ENCODE data around the gene CDHR4. TPM values are rescaled to one million over a fixed set of nuclear protein-coding genes. Genes with fewer than 3 reads are reported as not detected.

CDHR4 gene
- total and polyA plus RNA-seq, 9 donors = 0.16 to 37.7 (median 2.6) TPM; not detected in 3

DNA sequence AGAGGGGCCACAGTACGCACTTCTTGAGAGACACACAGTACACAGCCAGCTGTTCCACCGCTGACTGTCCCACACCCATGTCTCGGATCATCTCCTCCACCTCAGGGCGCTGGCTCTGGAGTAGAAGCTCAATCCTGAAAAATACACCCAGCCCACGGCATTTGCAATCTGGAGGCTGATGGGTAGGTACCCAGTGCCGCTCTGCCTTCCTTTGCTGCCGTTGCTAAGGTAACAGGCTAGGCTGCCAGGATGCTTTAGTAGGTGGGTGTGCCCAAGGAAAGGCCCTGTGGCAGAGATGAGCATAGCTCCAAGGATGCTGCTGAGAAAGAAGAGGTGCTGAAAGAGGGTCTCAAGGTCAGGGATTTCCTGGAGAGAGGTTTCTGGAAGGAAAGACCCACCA is 42.1 kb upstream of the CDHR4 start:
- Histone ChIP-seq H3K4me3 (no peak overlapping the region), H3K36me3 (no peaks in the 10 kb centered on the region), H3K9me3 (no peaks in the 10 kb centered on the region), H3K27ac (no peak overlapping the region), H3K4me1 (ENCODE audit: insufficient read depth) (peaks cover 4% of the 10 kb centered on the region), H3K27me3 (no peaks in the 10 kb centered on the region)
- DNase-seq = no peak
- WGBS, 3 donors = 92 to 96% (median 96%) methylated on average over 7 of the region's 7 CpGs
- TF ChIP-seq EP300 (IDR thresholded peaks at IDR 0.05) (no peak), POLR2A (IDR thresholded peaks at IDR 0.05) (no peak)
- TF ChIP-seq, protein P1, sequence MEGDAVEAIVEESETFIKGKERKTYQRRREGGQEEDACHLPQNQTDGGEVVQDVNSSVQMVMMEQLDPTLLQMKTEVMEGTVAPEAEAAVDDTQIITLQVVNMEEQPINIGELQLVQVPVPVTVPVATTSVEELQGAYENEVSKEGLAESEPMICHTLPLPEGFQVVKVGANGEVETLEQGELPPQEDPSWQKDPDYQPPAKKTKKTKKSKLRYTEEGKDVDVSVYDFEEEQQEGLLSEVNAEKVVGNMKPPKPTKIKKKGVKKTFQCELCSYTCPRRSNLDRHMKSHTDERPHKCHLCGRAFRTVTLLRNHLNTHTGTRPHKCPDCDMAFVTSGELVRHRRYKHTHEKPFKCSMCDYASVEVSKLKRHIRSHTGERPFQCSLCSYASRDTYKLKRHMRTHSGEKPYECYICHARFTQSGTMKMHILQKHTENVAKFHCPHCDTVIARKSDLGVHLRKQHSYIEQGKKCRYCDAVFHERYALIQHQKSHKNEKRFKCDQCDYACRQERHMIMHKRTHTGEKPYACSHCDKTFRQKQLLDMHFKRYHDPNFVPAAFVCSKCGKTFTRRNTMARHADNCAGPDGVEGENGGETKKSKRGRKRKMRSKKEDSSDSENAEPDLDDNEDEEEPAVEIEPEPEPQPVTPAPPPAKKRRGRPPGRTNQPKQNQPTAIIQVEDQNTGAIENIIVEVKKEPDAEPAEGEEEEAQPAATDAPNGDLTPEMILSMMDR (IDR thresholded peaks at IDR 0.05) = no peak
- intact Hi-C loops (cut with DNase I) = loop anchor here (2.0 to 10.0 kb wide), 3 partner anchors 39 to 305 kb away; partner anchors contain the start of genes INKA1 (in 2 of the 4) and AMIGO3 (in 1 of the 4)

DNA sequence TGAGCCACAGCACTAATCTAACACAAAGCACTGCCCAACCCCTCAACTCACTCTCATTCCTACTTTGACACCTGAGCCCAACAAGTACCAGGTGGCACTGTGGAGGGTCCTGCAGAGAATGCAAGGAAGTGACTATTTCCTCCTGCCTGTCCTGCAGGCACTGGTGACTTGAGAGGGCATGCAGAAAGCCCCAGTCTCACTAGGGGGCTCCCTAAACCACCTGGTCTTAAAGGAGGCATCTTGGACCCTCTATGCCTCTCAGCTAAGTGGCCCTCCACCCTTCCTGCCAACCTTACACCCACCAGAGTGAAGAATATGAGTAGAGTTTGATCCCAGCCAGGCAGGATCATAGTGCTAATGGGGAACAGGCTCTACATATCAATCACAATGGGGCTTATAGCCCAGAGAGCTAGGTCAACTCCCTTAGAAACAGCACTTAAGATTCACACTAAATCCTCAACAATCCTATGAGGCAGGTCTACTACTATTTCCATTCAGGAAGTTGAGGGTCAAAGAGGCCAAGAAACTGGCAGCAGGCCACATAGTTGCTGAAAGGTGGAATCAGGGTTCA is 41.5 kb upstream of the CDHR4 start:
- peaks cover 4% of the 10 kb centered on the region for H3K4me1 ChIP-seq (ENCODE audit: insufficient read depth)
- no peaks in the 10 kb centered on the region for H3K9me3 ChIP-seq
- no peak for DNase-seq
- no peak overlapping the region for H3K4me3 ChIP-seq
- intact Hi-C loops (cut with DNase I) = loop anchor here (2.0 to 10.0 kb wide), 3 partner anchors 38 to 304 kb away; partner anchors contain the start of genes INKA1 (in 2 of the 4) and AMIGO3 (in 1 of the 4)
- no peaks in the 10 kb centered on the region for H3K27me3 ChIP-seq
- no peaks in the 10 kb centered on the region for H3K36me3 ChIP-seq
- H3K27ac ChIP-seq = no peak overlapping the region
- no peak for TF ChIP-seq POLR2A (IDR thresholded peaks at IDR 0.05)
- no peak for TF ChIP-seq EP300 (IDR thresholded peaks at IDR 0.05)
- TF ChIP-seq, protein P1 (IDR thresholded peaks at IDR 0.05) = no peak

DNA sequence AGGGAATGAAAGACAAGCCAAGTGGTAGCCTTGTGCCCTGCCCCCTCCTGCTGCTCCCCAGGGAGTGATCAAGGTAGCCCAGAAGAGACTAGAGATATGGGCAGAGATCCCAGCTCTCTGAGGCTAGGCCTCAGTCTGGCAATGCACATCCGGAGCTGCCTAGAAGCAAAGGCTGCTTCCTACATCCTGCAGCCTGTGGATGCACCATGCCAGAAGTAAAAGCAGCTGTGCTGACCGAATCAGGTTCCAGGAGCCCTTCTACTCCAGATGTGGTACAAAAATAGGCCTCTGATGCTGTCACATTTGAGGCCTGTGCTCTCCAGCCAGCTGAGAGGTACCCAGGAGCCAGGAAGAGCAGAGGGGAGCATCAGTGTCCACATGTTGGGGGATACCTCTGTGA is 40.7 kb upstream of the CDHR4 start:
- Histone ChIP-seq H3K4me1 (ENCODE audit: insufficient read depth) (peaks cover 4% of the 10 kb centered on the region), H3K4me3 (no peak overlapping the region), H3K27ac (no peak overlapping the region), H3K9me3 (no peaks in the 10 kb centered on the region), H3K36me3 (no peaks in the 10 kb centered on the region), H3K27me3 (no peaks in the 10 kb centered on the region)
- TF ChIP-seq, protein P1 (IDR thresholded peaks at IDR 0.05) = no peak
- TF ChIP-seq EP300 (IDR thresholded peaks at IDR 0.05) = no peak
- no peak for TF ChIP-seq POLR2A (IDR thresholded peaks at IDR 0.05)
- no peak for DNase-seq
- intact Hi-C loops (cut with DNase I) = loop anchor here (2.0 to 10.0 kb wide), 3 partner anchors 38 to 303 kb away; partner anchors contain the start of genes INKA1 (in 2 of the 4) and AMIGO3 (in 1 of the 4)
- 62 to 71% (median 68%) methylated on average over 2 of the region's 2 CpGs for WGBS, 3 donors

DNA sequence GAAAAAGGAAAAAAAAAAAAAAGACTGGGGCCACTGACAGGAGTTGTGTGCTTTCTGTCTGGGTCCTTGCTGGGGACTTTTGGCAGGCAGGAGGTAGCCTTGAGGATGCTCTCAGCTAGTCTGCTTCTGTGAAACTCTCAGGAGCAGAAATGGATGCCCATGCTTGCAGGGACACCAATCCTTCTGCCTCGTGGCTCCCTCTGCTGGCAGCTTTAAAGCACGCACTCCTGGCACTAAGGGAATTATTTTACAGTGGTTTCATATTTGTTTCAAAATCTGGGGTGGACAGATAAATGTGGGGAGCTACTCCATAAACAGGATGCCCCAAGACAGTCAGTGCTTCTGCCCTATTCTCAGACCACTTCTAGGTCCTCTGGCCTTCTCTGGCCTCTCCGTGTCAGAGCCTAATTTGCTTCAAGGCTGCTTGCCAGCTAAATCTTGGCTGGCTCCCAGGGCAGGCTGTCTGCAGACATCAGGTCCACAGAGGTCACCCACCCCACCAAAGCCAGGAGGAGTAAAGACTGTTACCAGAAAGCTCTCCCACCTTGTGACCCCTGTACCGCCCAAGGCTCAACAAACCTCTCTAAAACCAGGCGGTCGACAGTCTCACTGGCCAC is 39.6 kb upstream of the CDHR4 start:
- TF ChIP-seq, protein P1 (IDR thresholded peaks at IDR 0.05) = peak; percentile 85 to 92 (median 91)
- no peak for TF ChIP-seq EP300 (IDR thresholded peaks at IDR 0.05)
- 12 to 19% (median 17%) methylated on average over 6 of the region's 6 CpGs for WGBS, 3 donors
- peak; percentile 80 to 88 (median 85) for DNase-seq
- Histone ChIP-seq H3K36me3 (no peaks in the 10 kb centered on the region), H3K27me3 (no peaks in the 10 kb centered on the region), H3K27ac (no peak overlapping the region), H3K4me3 (no peak overlapping the region), H3K4me1 (ENCODE audit: insufficient read depth) (peaks cover 4% of the 10 kb centered on the region), H3K9me3 (no peaks in the 10 kb centered on the region)
- intact Hi-C loops (cut with DNase I) = loop anchor here in 2 of 4 donors (2.0 kb wide), 2 partner anchors 34 to 36 kb away; partner anchors contain the start of gene INKA1 (in 1 of the 2)

Measured in ovary (tissue), 9 donors.